GM18511 (cell line): ENCODE measurements around the gene ZDHHC13.
"Not testable (repeated sequence)": the region's sequence is repeated elsewhere in the genome, so short reads cannot be mapped to it uniquely, and the experiment has no call there.

Source experiments
- ATAC-seq: cut with Tn5 transposase; IDR thresholded peaks from one replicate; pipeline ENCODE4 v1.9.1; 2021; ENCODE audit warnings: mild to moderate bottlenecking, moderate library complexity; ENCODE audit not compliant: unreplicated experiment

The ZDHHC13 gene

DNA sequence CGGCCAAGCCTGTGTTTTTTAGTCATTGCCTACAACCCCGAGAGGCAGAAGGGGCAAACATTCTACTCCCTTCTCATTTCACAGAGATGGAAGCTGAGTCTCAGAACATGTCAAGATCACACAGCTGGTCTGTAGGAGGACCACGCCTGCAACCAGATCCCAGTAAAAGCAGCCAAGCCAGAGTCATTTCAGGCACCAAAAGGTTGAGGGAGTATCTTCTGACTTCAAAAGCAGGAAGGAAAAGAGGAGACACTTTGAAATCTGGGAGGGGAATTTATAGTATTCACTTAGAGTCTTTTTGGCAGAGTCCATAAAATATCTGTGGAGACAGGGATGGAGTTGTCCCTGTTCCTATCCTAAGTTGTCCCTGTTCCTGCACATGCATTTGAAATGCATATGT lies 17.9 kb upstream of the ZDHHC13 start:
- no peak for ATAC-seq

DNA sequence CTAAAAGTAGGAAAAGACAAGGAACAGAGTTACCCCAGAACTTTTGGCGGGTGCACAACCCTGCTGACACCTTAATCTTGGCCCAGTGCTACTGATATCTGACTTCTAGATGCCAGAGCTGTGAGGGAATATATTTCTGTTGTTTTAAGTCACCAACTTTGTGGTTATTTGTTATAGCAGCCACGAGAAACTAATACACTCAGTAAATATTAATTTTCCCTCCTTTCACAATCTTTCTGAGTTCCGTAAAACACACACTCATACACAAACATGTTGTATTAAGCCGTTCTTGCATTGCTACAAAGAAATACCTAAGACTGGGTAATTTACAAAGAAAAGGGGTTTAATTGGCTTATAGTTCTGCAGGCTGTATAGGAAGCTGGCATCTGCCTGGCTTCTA lies 16.1 kb upstream of the ZDHHC13 start:
- ATAC-seq: no peak

DNA sequence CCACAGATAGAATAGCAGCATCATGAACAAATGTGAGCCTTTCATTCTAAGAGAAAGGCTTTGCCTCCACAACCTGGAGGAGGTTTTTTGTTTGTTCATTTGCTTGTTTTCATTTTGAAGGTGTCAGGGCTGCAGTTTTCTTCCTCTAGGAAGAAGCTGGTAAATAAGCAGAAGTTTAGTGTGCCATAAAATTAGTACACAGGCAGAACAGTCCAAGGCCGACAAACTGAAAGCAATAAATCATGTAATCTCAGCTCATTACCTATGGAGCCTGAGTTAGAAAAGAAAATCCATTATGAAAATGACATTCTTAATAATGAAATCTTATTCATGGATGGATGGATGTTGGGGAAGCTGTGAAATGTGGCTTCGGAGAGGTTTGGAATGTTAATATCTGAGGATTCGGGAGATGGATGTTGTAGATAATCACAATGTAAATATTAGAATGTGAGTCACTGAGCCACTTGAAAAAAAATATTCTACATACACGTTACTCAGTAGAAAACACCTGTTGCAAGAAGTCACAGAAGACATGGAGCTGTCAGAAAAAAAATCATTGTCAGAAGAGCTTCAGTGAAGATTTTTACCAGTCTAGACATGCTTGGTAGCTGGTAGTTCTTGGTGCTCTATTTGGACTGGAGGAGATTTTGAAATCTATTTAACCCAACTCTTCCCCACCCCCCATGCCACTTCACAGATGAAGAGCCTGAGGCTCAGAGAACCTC lies 15.0 kb upstream of the ZDHHC13 start:
- ATAC-seq: no peak

DNA sequence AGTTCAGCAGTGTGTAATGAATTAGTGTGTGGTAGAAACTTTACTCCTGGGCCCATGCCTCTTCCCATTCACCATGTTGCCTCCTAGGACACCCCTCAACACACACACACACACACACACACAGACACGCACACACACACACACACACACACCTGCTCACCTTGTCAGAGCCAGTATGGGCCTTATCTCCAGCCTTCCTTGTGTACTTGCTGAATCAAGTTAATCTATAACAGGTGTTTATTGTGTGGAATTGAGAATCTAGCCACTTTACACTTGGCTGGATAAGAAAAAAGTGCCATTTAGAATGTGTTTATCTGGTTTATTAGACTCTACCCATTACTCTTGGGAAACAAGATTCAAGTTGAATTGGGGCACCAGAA lies 14.5 kb upstream of the ZDHHC13 start:
- ATAC-seq: no peak

DNA sequence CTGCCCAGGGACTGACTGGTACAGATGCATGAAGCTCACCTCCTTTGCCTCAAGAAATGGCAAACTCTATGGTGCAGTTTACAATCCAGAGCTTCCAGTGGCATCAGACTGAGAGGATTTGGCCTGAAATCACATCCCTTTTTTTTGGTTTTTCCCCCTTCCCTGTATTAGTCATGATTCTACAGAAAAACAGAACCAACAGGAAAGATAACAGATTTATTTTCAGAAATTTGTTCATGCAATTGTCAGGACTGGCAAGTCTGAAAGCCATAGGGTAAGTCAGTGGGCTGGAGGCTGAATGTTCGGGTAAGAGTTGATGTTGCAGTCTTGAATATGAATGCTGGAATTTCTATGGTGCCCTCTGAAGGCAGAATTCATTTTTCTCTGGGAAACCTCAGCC lies 12.0 kb upstream of the ZDHHC13 start:
- ATAC-seq: no peak

DNA sequence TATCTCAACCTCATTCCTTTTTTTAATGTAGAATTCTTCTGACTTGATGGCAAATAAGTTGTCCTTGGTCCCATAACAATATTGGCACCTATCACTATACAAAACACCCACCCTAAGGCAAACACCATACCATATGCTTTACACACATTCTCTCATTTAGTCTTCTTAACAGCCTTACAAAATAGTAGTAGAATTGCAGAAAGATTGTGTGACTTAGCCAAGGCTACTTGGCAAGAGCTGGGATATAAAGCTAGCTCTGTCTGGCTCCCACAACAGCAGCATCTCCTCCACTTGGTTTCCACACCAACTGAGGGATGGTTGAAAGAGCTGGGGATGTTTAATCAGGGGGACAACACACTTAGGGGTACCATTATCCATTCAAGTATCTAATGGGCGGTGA lies 9.8 kb upstream of the ZDHHC13 start:
- ATAC-seq: no peak

DNA sequence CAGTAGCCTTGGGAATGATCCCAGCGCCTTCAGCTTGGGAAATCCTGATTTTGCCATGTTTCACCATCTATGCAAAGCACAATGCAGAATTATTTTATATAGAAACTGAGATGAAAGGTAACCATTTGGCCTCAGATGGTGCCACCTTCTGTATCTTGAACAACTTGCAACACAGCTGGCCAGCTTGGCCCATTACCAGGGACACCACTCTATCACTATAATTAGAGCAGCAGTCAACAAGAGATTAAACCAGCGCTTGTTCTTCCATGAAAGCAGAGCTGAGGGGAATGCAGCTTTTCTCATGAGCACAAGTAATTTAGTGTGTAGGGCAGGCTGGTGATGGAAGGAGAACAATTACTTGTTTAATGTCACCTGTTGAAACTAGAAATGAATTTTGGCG lies 6.7 kb upstream of the ZDHHC13 start:
- no peak for ATAC-seq

DNA sequence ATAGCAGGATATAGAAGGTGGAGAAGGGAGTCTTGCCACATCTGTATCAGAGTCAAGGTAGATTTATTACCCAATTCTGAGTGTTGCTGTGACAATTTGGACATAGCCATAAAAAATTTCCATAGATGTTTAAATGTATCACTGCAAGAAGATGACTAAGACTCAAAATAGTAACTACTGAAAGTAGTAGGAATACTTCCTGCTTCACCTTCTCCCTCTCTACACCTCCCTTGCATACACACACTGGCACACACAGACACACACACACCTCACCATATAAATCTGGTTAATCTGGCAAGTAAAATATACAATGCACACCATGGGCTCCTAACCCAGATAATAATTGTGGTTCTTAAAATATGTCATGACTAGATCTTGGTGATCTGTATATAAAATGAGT lies 5.2 kb upstream of the ZDHHC13 start:
- no peak for ATAC-seq

DNA sequence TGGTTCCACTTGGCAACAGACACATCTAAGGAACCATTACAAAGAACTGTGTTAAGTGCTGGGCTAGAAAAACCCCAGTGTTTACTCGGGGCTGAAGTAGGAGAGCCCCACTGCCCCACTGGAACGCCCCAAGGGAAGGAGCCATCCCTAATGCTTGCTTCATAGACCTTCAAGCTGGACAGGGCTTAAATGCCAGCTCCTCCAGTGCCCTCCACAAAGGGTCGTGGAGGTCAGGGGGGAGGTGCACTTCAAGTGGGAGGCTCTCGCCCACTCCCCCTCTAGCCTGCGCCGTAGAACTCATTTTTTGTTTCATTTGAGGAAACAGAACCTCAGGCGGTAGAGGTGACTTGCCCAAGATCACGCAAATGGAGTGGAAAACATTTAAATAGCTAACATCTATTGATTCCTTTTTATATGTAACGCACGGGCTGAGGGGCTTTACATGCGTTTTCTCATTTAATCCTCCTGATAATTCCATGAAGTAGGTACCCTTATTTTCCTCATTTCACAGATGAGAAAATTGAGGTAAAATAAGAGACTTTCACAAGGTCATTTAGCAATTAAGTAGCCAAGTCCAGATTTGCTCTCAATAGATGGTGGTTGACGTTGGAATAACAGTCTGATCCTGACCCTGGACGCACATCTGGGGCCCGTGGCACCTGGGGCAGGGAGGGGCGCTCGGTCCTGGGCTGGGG lies 545 bp upstream of the ZDHHC13 start:
- no peak for ATAC-seq

DNA sequence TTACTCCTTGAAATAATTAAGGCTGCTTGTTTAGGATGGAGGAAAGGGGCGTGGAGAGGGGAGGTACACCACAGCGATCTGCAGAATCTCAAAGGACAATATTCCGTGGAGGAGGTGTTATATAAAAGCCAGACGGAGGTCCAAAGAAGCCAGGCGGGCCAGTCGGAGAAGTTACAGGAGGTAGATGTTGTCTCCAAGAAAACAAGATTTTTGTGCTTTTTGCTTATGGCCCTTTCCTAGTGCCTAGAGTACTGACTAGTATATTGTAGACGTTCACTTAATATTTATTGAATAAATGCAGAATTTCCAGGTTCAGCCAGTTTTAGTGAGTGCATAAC lies 761 bp downstream of the ZDHHC13 start:
- ATAC-seq: no peak

DNA sequence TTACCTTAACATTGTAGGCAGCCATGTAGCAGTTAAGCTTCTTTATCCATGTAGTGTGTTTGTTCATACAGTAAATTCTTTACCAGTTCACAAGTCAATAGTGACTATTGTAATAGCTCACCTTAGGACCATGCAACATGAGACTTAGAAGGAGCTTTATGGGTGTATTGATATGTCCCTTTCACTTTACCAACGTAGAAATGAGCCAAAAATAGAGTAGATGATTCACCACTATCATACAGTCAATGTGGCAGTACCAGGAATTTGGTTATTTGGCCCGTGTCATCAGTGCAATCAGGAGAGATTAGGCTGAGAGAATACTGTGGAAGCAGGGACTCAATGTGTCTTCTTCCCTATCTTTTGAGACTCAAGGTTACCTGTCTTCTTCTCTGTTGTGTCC lies 4.7 kb downstream of the ZDHHC13 start:
- ATAC-seq: no peak

DNA sequence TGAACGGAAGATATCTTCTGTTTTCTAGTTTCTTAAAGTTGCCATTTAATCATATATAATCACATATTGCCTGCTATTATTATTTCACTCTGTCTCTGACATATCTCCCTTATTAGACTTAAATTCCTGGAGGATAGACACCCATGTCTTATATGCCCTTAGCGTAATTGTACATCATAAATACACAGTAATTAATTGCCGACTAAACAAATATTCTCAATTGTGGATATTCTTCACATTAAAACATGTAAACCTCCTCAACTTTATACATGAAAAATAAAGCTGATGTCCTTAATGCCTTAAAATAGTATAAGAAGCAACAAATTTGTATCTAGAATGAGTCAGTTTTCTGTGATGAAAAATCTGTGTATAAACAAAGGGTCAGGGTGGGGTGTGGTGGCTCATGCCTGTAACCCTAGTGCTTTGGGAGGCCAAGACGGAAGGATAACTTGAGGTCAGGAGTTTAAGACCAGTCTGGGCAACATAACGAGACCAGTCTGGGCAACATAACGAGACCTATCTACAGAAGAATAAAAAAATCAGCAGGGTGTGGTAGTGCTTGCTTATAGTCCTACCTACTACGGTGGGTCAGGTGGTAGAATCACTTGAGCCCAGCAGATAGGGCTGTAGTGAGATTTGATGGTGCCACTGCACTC lies 6.1 kb downstream of the ZDHHC13 start:
- no peak for ATAC-seq

DNA sequence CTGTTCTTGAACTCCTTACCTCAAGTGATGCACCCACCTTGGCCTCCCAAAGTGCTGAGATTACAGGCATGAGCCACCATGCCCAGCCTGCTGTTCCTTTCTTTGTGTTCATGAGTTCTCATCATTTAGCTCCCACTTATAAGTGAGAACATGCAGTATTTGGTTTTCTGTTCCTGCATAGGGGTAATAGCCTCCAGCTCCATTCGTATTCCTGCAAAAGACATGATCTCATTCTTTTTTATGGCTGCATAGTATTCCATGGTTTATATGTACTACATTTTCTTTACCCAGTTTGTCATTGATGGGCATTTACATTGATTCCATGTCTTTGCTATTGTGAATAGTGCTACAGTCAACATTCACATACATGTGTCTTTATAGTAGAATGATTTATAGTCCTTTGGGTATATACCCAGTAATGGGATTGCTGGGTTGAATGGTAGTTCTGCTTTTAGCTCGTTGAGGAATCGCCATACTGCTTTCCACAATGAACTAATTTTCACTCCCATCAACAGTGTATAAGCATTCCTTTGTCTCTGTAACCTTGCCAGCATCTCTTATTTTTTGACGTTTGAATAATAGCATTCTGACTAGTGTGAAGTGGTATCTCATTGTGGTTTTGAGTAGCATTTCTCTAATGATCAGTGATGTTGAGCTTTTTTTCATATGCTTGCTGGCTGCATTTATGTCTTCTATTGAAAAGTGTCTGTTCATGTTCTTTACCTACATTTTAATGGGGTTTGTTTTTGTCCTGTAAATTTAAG lies 9.8 kb downstream of the ZDHHC13 start:
- ATAC-seq: not testable (repeated sequence)

DNA sequence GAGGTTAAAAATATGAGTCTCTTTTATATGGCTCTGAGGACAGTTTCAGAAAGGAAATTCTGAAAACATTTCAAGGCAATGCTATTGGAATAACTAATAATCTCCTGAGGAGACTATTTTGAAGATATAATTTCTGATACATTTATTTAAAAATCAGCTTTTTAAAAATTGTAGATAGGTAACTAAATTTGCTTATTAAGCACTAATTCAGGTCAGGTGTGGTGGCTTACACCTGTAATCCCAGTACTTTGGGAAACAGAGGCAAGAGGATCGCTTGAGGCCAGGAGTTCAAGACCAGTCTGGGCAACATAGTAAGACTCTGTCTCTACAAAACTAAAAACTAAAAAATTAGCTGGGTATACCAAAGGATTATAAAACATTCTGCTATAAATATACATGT lies 17.0 kb downstream of the ZDHHC13 start:
- ATAC-seq: no peak

DNA sequence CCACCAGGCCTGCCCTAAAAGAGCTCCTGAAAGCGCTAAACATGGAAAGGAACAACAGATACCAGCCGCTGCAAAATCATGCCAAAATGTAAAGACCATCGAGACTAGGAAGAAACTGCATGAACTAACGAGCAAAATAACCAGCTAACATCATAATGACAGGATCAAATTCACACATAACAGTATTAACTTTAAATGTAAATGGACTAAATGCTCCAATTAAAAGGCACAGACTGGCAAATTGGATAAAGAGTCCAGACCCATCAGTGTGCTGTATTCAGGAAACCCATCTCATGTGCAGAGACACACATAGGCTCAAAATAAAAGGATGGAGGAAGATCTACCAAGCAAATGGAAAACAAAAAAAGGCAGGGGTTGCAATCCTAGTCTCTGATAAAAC lies 19.9 kb downstream of the ZDHHC13 start:
- not testable (repeated sequence) for ATAC-seq

DNA sequence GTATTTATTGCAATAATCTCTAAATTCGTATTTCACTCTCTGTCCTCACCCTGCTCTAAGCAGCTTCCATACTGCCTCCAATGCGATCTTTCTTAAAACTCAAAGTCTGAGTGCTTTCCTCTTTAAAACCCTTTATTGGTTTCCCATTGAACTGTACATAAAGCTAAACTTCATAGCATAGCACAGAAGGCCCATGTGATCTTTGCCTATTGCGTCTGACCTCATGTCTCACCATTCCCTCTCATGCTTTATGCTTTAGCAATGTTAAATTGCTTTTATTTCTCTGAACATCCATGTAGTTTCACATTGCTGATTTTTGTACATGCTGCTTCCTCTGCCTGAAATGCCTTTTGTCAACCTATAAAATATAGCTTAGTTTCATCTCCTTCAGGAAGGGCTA lies 28.4 kb downstream of the ZDHHC13 start:
- no peak for ATAC-seq

DNA sequence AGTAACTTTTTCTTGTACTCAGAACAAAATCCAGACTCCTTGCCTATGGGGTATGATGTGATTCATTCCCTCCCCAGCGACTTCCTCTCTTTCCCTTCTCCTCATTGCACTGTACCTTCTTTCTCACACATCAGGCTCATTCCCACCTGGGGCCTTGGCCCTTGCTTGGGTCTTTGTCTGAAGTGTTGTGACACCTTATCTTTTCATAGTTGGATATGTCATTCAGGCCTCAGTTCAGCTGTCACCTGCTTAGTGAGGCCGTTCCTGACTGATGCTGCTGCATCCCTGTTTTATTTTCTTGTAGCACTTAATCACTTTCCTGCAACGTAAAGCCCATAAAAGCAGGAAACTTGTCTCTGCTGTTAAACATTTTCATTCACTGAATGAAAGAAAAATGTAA lies 39.9 kb downstream of the ZDHHC13 start:
- ATAC-seq: no peak

DNA sequence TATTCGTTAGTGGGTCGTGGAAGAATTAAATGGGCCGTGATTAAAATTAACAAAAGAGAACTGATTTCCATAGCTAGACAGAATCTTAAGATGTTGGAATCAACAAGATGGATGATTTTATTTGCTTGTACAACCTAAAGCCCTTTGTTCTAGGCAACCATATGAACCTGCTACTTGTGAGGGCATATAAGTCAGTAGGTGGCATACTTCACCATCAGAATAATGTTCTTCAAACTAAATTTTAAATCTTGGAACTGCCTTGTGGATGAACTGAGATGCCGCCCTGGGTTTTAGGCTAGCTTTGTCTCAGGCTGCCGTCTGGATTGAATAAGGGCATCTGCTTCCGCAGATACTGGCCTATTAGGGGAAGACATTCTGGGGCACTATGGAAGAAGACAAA lies 43.9 kb downstream of the ZDHHC13 start:
- ATAC-seq: no peak

DNA sequence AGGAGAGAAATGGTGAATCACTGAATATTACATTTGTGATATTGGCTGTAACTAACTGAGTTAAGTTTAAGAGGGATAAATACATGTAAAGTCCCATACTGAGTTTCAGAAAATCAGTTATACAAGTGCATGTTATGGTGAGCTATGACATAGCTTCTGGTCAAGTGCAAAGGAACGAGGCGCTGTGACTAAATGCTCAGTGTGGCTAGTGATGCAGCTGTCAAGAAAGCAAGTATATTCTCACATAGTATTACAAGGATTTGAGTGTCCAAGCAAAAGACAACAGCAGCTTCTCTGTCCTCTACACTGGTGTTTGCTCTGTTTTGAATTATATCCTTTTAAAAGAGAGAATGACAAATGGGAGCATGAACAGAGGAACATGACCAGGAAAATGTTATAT lies 44.7 kb downstream of the ZDHHC13 start:
- no peak for ATAC-seq

DNA sequence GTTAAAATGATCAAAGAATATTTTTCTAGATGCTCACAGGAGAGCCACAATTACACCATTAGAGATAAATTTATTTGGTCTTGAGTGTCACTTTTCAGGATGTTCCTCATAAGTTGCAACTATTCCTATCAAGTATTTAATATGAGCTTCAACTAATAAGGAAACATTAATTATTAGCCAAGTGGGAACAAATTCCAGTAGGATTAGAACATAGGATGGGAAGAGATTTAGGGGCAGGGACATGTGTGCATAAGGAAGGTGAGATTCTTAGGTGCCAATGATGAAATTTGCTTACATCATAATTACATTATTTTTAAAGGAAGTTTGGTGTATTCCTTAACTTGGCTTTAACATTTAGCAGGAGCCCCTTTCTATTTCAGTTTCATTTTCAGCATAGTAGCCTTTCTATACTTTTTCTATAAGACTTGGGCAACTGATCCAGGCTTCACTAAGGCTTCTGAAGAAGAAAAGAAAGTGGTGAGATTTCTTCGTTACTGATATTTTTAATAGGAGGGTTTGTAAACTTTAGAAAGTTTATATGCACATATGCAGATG lies 46.1 kb downstream of the ZDHHC13 start:
- no peak for ATAC-seq

DNA sequence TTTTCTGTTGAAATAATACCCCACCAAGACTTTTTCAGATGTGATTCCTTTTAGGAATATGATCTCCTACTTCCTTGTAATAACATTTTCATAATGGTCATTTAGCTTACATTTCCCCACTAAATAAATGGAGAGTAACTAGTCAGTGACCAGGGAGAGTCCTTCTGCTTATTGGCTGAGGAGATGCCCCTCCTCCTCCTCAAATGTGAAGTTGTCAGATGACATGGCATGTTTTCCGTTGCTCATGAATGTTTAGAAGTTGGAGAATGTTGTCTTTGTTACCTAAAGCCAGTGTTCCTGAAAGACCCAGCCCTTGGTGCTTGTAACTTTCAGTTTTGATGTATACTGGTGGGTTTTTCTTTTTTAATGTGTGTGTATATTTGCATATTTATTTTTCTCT lies 46.6 kb downstream of the ZDHHC13 start:
- no peak for ATAC-seq
